ENCODE measurements around the gene MTHFSD. TPM values are rescaled to one million over a fixed set of nuclear protein-coding genes. Genes with fewer than 3 reads are reported as not detected.

MTHFSD gene
- total RNA-seq, 2 donors from 2014 or later, result 7.8 to 8.3 TPM

DNA sequence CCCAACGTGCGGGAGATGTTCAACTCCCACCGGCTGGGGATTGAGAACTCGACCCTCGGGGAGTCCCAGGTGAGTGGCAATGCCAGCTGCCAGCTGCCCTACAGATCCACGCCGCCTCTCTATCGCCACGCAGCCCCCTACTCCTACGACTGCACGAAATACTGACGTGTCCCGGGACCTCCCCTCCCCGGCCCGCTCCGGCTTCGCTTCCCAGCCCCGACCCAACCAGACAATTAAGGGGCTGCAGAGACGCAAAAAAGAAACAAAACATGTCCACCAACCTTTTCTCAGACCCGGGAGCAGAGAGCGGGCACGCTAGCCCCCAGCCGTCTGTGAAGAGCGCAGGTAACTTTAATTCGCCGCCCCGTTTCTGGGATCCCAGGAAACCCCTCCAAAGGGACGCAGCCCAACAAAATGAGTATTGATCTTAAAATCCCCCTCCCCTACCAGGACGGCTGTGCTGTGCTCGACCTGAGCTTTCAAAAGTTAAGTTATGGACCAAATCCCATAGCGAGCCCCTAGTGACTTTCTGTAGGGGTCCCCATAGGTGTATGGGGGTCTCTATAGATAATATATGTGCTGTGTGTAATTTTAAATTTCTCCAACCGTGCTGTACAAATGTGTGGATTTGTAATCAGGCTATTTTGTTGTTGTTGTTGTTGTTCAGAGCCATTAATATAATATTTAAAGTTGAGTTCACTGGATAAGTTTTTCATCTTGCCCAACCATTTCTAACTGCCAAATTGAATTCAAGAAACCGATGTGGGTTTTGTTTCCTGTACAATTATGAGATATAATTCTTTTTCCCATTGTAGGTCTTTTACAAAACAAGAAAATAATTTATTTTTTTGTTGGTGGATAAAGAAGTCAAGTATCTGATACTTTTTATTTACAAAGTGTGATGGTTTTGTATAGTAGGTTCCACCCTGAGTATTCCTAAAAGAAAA, 13.9 kb upstream of the MTHFSD start:
- TF ChIP-seq, protein P1, sequence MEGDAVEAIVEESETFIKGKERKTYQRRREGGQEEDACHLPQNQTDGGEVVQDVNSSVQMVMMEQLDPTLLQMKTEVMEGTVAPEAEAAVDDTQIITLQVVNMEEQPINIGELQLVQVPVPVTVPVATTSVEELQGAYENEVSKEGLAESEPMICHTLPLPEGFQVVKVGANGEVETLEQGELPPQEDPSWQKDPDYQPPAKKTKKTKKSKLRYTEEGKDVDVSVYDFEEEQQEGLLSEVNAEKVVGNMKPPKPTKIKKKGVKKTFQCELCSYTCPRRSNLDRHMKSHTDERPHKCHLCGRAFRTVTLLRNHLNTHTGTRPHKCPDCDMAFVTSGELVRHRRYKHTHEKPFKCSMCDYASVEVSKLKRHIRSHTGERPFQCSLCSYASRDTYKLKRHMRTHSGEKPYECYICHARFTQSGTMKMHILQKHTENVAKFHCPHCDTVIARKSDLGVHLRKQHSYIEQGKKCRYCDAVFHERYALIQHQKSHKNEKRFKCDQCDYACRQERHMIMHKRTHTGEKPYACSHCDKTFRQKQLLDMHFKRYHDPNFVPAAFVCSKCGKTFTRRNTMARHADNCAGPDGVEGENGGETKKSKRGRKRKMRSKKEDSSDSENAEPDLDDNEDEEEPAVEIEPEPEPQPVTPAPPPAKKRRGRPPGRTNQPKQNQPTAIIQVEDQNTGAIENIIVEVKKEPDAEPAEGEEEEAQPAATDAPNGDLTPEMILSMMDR (IDR thresholded peaks at IDR 0.05), result no peak
- Histone ChIP-seq H3K4me1 (peaks cover 0 to 4% of the 10 kb centered on the region in 2 donors), H3K27ac (peak overlapping the region; percentile 86 to 90), H3K27me3 (peaks cover 0 to 16% of the 10 kb centered on the region in 2 donors), H3K9me3 (no peaks in the 10 kb centered on the region), H3K4me3 (peak overlapping the region; percentile 53 to 59), H3K36me3 (no peaks in the 10 kb centered on the region)
- DNase-seq (ENCODE audit: low spot score), result no peak

DNA sequence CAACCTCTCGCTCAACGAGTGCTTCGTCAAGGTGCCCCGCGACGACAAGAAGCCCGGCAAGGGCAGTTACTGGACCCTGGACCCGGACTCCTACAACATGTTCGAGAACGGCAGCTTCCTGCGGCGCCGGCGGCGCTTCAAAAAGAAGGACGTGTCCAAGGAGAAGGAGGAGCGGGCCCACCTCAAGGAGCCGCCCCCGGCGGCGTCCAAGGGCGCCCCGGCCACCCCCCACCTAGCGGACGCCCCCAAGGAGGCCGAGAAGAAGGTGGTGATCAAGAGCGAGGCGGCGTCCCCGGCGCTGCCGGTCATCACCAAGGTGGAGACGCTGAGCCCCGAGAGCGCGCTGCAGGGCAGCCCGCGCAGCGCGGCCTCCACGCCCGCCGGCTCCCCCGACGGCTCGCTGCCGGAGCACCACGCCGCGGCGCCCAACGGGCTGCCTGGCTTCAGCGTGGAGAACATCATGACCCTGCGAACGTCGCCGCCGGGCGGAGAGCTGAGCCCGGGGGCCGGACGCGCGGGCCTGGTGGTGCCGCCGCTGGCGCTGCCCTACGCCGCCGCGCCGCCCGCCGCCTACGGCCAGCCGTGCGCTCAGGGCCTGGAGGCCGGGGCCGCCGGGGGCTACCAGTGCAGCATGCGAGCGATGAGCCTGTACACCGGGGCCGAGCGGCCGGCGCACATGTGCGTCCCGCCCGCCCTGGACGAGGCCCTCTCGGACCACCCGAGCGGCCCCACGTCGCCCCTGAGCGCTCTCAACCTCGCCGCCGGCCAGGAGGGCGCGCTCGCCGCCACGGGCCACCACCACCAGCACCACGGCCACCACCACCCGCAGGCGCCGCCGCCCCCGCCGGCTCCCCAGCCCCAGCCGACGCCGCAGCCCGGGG, 12.9 kb upstream of the MTHFSD start:
- H3K9me3 ChIP-seq, result no peaks in the 10 kb centered on the region
- DNase-seq (ENCODE audit: low spot score), result no peak
- peak overlapping the region; percentile 53 to 59 for H3K4me3 ChIP-seq
- H3K27me3 ChIP-seq, result peaks cover 0 to 16% of the 10 kb centered on the region in 2 donors
- H3K27ac ChIP-seq, result peak overlapping the region; percentile 86 to 90
- TF ChIP-seq, protein P1 (IDR thresholded peaks at IDR 0.05), result no peak
- peaks cover 0 to 6% of the 10 kb centered on the region in 2 donors for H3K4me1 ChIP-seq
- no peaks in the 10 kb centered on the region for H3K36me3 ChIP-seq

DNA sequence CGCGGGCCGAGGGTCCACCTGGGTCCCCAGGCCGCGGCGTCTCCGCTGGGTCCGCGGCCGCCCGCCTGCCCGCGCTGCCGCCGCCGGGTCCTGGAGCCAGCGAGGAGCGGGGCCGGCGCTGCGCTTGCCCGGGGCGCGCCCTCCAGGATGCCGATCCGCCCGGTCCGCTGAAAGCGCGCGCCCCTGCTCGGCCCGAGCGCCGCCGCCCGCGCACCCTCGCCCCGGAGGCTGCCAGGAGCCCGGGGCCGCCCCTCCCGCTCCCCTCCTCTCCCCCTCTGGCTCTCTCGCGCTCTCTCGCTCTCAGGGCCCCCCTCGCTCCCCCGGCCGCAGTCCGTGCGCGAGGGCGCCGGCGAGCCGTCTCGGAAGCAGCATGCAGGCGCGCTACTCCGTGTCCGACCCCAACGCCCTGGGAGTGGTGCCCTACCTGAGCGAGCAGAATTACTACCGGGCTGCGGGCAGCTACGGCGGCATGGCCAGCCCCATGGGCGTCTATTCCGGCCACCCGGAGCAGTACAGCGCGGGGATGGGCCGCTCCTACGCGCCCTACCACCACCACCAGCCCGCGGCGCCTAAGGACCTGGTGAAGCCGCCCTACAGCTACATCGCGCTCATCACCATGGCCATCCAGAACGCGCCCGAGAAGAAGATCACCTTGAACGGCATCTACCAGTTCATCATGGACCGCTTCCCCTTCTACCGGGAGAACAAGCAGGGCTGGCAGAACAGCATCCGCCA, 12.1 kb upstream of the MTHFSD start:
- peak overlapping the region; percentile 86 to 90 for H3K27ac ChIP-seq
- H3K36me3 ChIP-seq, result no peaks in the 10 kb centered on the region
- peak overlapping the region; percentile 53 to 59 for H3K4me3 ChIP-seq
- no peak for DNase-seq (ENCODE audit: low spot score)
- H3K4me1 ChIP-seq, result peaks cover 0 to 6% of the 10 kb centered on the region in 2 donors
- H3K27me3 ChIP-seq, result peaks cover 0 to 16% of the 10 kb centered on the region in 2 donors
- TF ChIP-seq, protein P1 (IDR thresholded peaks at IDR 0.05), result no peak
- no peaks in the 10 kb centered on the region for H3K9me3 ChIP-seq

DNA sequence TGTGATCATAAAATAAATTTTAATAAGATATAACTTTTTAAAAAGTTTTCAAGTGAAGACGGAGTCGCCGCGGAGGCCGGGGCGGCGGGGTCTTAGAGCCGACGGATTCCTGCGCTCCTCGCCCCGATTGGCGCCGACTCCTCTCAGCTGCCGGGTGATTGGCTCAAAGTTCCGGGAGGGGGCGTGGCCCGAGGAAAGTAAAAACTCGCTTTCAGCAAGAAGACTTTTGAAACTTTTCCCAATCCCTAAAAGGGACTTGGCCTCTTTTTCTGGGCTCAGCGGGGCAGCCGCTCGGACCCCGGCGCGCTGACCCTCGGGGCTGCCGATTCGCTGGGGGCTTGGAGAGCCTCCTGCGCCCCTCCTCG, 11.5 kb upstream of the MTHFSD start, which contains the start of gene FOXC2:
Gene FOXC2, plus strand, starts transcription at position 229 of the 365 bp plus-strand sequence. CDS start 507 bp downstream, outside the sequence.
- H3K4me1 ChIP-seq, result peaks cover 0 to 6% of the 10 kb centered on the region in 2 donors
- H3K27ac ChIP-seq, result peak within 1 kb of the TSS; percentile 86 to 90
- TF ChIP-seq, protein P1 (IDR thresholded peaks at IDR 0.05), result no peak
- peak; percentile 92 for DNase-seq (ENCODE audit: low spot score)
- H3K9me3 ChIP-seq, result no peaks in the 10 kb centered on the region
- H3K36me3 ChIP-seq, result no peaks in the 10 kb centered on the region
- peak within 1 kb of the TSS; percentile 53 to 59 for H3K4me3 ChIP-seq
- peaks cover 0 to 16% of the 10 kb centered on the region in 2 donors for H3K27me3 ChIP-seq
